GM03348 (cell line): ENCODE measurements around the gene SLFN12.
A peak's percentile ranks its signal among the peaks of the same experiment; 100 is the strongest.
"Not testable (repeated sequence)": the region's sequence is repeated elsewhere in the genome, so short reads cannot be mapped to it uniquely, and the experiment has no call there.

ENCODE experiments used
- DNase-seq: peaks from one replicate; pipeline ENCODE4 v3.0.0; 2012; ENCODE audit warnings: low spot score

Gene SLFN12

DNA sequence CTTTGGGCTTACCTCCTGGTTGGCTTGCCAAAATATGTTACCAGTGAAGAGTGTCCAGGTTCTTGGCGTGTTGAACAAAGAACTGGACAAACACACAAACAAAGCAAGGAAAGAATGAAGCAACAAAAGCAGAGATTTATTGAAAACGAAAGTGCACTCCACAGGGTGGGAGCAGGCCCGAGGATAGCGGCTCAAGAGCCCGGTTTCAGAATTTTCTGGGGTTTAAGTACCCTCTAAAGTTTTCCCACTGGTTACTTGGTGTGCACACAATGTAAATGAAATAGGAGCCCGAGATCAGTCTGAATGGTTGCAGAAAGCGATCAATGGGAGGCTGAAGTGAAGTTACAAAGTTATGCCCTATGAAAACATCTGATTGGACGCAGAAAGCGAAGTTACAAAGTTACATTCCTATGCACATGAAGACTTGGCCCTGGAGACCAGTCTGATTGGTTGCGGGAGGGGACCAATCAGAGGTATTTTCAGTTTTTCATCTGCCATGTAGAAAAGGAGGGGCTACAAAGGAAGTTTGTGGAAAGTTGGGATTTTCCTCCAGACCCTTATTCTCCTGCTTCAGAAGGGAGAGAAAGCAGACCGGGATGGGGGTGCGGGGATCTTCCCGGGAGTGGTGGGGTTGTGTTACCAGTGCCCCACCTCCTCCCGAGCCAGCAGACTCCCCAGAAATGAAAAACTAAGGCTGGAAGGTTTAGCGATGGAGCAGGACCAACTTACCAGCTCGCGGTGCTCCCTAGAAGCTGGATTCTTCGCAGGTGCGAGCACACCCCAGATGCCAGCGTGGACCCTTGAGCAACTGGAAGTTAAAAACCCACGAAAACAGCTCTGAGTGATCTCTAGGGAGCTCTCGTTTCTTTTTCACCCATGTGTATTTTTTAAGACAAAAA, at the start of gene SLFN12:
SLFN12 (minus strand) TSS at position 325 of the 899 bp plus-strand sequence. CDS start 9,472 bp downstream, outside the sequence.
- peak; percentile 73 for DNase-seq

DNA sequence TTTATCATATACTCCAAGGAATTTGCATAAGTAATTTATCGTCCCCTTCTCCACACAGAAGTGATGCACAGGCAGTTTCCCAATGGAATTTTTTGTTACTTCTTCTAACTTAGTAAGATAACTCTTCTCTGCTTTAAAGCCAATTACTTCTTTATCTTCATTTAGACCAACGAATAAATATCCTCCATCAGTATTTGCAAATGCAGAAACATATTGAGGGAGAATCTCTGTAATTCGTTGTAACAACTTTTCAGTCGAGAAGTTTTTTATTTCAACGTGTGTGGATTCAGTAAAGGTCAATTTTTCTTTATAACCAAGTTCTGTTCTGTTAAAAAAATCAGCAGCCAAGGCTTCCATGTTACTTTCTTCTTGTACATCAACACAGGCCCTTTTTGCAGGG, 47.0 kb upstream of the SLFN12 start:
- no peak for DNase-seq

DNA sequence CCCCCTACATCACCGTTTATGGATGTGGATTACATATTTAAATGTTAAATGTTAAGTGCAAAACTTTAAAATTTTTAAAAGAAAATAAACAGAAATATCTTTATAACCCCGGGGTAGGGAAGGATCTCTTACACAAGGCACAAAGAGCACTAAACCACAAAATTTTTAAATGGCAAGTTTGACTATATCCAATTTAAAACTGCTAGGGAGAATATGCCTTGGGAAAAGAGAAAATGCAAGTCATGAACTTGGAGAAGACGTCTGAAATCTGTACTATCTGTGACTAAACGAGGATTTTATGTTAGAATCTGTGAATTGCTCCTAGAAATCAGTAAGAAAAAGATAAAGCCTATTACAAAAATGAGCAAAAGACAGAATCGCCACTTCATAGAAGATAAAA, 44.9 kb upstream of the SLFN12 start:
- no peak for DNase-seq

DNA sequence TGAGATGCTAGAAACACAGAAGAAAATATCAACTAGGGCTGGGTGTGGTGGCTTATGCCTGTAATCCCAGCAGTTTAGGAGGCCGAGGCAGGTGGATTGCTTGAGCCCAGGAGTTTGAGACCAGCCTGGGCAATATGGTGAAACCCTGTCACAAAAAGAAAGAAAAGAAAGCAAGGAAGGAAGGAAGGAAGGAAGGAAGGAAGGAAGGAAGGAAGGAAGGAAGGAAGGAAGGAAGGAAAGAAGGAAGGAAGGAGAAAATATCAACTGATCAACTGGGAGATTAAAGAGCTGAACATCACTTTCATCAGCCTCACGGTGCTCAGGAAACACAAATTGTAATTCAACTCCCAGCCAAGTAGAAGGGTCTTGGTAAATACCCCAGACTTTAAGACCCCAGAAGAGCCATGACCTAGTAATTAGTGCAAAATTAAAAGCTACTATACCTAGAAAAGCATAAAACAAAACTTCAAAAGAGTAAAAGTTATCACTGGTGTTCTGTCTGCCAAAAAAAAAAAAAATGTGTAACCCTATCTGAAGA, 44.1 kb upstream of the SLFN12 start:
- DNase-seq = no peak

DNA sequence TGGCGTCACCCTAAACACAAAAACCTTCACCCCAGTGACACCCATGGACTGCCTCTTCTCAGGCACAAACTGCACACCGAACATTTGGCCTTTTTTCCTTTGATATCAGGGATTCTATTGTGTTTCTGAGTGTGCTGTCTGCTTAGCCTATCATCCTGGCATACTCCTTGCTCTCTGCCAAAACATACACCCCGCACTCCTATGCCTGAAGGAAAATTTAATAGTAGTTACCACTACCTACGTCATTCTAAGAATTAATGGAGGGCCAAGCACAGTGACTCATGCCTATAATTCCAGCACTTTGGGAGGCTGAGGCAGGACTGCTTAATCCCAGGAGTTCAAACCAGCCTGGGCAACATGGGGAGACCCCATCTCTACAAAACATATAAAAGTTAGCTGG, 36.2 kb upstream of the SLFN12 start:
- DNase-seq = no peak

DNA sequence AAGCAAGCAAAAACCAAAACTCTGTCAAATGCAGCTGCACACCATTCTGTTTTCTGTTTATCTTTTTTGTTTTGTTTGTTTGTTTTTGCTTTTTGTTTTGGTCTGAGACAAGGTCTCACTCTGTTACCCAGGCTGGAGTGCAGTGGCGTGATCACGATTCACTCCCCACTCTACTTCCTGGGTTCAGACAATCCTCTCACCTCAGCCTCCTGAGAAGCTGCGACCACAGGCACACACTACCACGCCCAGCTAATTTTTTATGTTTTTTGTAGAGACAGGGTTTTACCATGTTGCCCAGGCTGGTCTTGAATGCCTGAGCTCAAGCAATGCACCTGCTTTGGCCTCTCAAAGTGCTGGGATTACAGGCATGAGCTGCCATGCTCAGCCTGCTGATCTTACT, 35.5 kb upstream of the SLFN12 start:
- no peak for DNase-seq

DNA sequence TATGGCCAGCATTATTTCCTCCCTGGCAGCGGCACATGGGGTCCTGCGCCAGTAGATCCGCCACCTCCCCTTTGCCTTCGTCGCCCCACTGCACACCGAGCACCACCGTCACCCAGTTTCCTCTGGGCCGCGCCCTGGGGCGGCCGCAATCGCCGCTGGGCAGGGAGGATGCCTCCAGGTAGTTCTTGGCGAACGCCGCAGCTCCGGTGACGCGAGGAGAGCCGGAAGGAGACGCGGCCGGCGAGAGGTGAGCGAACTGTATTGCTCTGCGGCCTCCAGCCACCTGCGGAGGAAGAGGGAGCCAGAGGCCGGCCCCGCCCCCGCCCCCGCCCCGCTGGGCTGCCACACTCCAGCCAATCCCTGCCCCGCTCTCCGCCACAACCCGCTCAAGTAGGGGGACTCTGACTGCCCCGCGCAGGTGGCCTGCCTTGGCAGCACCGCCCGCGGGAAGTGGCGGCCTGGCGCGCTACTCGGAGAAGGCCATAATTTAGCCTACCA, 28.1 kb upstream of the SLFN12 start:
- peak; percentile 4 for DNase-seq

DNA sequence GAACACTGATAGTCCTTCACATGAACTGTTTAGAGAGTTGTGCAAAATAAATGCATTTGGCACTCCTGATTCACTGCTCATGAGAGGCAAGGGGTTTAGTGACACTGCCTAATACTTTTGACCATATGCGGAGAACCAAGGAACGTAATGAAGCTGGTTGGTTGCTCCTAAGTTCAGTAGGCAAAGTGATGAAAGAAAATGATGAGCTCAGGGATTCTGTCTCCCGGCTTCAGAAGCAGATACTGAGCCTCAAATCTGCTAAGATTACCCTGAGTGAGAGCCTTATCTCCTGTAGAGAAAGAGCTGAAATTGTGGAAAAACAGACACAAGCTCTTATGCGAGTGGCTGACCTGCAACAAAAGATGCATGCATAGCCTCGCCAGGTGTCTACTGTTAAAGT, 21.7 kb upstream of the SLFN12 start:
- not testable (repeated sequence) for DNase-seq

DNA sequence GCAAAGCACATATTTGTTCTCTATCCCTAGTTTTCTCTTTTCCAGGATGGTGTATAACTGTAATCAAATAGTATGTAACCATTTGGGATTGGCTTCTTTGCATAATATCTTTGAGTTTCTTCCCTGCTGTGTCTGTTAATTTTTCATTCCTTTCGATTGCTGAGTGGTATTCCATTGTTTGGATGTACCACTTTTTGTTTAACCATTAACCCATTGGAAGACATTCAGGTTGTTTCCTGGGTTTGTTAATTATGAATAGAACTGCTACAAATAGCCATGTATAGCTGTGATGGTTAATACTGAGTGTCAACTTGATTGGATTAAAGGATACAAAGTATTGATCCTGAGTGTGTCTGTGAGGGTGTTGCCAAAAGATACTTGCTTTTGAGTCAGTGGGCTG, 20.9 kb upstream of the SLFN12 start:
- no peak for DNase-seq

DNA sequence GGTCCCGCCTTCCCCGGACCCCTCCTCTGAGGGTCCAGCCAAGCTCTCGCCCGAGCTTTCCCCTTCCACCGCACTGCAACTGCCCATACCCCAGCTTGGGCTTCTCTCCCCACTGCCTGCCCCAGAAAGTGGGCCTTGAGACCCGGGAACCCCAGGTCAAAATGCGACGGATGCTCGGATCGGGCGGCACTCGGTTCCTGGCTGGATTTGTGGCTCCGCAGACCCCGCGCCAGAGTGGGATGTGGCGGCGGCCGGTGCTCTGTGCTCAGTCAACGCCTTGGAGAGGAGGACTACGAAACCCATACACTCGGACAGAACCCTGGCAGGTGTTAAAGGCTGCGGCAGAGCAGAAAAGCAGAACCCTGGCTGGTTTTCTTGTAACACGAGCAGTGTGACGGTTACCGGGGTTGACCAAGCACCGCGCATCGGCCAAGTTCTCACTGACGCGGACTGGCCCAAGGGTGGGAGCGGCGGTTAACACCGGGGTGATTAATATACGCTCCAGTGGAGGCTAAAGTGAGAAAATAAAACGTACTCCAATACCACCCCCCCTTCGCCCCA, 17.2 kb upstream of the SLFN12 start:
- DNase-seq = peak; percentile 10

DNA sequence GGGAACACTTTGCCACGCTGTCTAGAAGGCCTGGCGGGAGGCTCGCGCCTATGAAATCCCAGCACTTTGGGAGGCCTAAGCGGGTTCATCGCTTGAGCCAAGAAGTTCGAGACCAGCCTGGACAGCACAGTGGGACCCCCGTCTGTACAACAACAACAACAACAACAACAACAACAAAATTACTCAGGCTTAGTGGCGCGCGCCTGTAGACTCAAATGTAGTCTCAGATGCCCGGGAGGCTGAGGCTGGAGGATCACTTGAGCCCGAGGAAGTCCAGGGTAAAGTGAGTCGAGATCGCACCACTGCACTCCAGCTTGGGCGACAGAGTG, 16.6 kb upstream of the SLFN12 start:
- DNase-seq = no peak

DNA sequence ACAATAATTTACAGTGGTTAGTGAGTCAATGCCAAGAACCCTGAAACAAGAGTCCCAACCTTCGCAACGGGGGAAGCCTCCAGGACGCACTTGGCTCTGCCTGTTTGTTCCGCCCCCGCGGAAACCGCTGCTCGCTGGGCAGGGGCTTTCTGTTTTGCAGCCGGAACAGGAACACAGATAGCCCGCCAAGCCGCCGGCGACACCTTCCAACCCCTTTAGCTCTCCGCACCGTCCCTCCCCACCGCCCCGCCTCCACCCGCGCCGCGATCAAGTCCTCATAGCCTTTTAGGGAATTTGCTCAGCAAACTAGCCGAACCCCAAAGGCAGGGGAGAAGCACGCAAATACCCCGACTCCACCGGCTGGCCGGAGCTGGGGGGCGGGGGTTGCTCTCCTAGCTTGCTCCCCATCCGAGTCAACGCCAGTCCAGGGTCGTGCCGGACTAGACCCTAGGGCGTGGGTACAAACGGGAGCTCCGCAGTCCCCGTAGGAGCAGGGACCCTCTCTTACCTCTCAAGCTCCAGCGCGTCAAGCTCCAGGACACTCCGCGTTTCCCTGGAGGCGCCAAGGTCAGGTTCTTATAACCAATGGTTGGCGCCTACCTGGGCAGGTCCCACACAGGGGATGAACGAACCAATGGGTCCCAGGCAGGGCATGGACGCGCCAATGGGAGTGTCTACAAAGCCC, 16.1 kb upstream of the SLFN12 start, which contains the start of gene SLFN13:
SLFN13 (minus strand) TSS at position 553 of the 685 bp plus-strand sequence. CDS start 3,086 bp downstream, outside the sequence.
- DNase-seq = peak; percentile 38

DNA sequence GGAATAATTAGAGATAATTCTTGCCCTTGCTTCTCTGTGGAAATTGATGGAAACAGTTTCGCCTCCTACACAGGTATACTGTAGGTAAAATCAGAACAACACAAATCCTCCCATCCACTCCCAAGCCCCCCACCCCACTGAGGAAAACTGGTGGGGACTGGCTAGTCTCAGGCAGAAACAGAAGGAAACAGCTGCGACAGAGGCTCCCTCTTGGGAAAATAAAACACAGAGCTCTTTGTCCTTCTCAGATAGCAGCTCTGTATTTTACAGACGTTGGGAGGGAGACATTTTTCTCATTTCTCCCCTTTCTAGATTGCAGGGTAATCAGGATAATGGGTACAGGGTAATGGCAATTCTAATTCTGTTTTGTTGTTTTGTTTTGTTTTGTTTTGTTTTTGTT, 15.2 kb upstream of the SLFN12 start:
- DNase-seq = no peak

DNA sequence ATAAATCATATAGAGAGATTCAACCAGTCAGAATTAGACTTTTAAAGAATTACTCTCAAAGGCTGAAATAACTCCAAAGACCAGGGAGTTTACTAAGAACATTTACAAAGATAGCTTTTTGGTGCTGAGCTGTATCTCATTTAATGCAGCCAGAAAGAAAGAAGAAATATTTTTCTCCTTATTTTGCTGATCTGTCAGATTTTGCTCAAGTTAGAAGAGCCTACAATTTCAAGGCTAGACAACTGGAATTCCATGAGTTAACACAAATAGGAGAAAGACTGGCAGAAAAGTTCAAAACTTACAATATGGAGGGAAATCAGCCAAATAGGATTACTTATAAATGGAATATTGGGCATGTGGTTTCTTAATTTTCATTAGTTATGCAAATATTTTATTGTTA, 6.1 kb upstream of the SLFN12 start:
- no peak for DNase-seq

DNA sequence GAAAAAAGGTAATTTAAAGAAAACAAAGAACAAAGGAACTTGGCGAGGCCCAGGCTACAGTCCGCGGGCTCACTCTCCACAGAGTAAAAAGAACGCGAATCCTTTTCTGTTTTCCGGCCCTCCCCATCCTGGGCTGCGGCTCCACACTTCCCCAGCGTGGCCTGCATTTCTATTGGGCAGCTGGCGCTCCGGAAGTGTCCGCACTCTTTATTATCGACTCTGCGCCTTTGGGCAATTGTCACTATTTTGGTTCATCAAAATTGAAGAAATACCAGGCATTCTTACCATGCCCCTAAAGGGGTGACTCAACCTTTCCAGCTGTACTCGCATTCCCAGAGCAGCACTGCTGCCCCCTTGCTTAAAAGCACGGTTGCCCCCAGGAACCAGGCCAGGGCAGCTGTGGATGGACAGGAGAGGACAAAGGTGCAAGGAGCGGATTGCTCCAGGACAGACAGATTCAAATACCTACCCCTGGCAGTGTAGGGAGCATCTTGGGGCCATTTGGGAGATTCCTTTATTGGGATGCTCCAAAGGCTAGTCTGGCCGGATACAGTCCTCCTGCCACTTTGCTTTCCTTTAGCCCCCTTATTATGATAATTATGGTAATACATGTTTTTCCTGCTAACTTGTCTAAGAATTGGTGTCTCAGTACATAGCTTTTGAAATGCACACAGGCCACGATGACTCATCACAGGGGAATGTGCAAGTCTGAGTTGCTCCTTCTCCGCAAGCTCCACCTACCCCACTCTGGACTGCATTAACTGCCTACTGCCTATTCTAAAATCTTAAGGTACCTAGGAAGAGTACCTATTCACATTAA, 985 bp upstream of the SLFN12 start:
- peak; percentile 93 for DNase-seq

DNA sequence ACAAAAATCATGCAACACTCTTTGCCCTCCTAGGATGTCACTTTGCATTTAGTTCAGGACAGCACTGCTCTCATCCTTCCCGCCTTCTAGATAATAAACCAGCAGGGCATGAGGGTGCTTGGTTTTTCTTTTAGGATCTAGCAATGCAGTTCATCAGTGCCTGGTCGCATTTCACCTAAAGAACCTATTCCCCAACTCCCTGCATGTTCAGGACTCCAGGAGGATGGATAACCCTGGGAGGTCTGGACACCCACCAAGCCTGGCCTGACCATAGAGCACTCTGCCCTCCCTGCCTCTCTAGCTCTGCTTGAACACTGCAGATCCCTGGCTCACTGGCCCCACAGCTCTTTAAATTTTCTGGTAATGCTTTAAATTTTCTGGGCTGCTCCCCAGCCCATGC, 2.6 kb downstream of the SLFN12 start:
- DNase-seq = no peak

DNA sequence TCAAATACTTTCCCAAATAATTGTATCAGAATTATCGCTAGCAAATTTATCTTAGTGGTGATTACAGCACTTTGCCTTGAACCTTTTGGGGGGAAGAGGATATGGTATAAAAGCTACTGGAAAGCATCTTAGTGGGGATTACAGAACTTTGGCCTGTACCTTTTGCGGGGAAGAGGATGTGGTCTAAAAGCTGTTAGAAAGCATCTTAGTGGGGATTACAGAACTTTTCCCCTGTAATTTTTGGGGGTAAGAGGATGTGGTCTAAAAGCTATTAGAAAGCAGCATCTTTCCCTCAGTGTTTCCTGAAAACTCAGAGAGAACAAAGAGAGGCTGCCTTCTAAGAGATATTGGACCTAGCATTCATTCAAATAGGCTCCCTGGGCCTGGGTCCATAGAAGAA, 4.1 kb downstream of the SLFN12 start:
- DNase-seq = no peak

DNA sequence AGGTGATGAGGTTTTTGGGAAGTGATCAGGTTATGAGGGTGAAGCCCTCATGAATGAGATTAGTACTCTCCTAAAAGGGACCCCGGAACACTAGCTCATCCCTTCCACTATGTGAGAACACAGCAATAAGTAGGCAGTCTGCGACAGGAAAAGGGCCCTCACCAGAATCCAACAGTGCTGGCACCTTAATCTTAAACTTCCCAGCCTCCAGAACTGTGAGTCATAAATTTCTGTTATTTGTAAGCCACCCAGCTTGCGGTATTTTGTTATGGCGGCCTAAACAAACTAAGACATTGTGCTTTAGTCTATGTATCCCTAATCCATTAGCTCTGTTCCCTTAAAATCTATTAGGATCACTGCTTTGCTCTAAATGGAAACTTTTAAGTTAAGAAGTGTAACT, 8.5 kb downstream of the SLFN12 start:
- DNase-seq = no peak

DNA sequence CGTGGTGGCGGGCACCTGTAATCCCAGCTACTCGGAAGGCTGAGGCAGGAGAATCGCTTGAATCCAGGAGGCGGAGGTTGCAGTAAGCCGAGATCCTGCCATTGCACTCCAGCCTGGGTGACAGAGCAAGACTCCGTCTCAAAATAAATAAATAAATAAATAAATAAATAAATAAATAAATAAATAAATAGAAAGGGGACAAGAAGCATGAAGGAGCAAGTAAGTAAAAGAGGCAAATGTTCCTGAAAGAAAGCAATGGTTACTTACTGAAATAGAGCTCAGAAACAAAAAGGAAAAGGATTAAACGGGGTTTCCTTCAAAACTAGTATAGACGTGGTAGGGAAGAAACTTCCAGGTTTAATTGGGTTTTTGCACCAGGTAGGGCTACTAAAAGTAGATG, 11.2 kb downstream of the SLFN12 start:
- not testable (repeated sequence) for DNase-seq

DNA sequence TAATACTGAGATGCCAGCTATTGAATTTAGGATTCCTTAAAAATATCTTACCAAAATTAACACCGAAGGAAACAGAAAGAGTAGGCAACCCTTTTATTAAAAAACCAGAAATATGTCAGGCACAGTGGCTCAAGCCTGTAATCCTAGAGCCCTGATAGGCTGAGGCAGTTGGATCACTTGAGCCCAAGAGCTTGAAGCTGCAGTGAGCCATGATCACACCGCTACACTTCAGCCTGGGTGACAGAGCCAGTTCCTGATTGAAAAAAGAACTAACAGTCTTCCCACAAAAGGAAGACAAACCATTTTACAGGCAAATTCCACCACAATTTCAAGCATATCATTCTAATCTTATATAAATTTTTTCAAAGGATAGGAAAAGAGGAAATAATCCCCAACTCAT, 15.6 kb downstream of the SLFN12 start:
- no peak for DNase-seq

DNA sequence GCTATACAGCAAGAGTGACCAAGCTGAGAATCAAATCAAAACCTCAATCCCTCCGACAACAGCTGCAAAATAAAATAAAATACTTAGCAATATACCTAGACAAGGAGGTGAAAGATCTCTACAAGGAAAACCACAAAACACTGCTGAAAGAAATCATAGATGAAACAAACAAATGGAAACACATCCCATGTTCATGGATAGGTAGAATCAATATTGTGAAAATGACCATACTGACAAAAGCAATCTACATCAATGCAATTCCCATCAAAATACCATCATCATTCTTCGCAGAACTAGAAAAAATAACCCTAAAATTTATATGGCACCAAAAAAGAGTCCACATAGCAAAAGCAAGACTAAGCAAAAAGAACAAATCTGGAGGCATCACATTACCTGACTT, 17.6 kb downstream of the SLFN12 start:
- not testable (repeated sequence) for DNase-seq

DNA sequence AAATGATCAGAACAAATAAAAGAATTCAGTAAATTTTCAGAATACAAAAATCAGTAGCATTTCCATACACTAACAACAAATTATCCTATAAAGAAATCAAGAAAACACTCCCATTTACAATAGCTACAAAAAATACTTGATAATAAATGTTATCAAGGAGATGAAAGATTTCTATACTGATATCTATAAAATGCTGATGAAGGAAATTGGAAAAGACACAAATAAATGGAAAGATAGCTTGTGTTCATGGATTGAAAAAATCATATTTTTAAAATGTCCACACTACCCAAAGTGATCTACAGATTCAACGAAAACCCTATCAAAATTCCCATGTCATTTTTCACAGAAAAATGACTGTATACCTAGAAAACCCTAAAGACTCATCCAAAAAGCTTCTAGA, 18.1 kb downstream of the SLFN12 start:
- no peak for DNase-seq
